Naive thymus-derived CD8-positive, alpha-beta T cell (primary cell): ENCODE results near the gene HNRNPA0. TPM values are rescaled to one million over a fixed set of nuclear protein-coding genes. Genes with fewer than 3 reads are reported as not detected.
A peak's percentile ranks its signal among the peaks of the same experiment; 100 is the strongest.

Source experiments
- ATAC-seq, 2 donors: fragments of 150-1000 bp; cut with Tn5 transposase in 1 of 2; sonication (Bioruptor Pico), chemical (Tn5 transposase) in 1 of 2; 1 replicate in 1 of 2; 2 replicates in 1 of 2; pipeline ENCODE4 v1.10.0; 2021; ENCODE audit warnings: mild to moderate bottlenecking in 2 of 2, moderate library complexity in 2 of 2
- POLR2A ChIA-PET: fragments of 350-600 bp; sonication (Branson Sonifier 250); formaldehyde crosslinking; loops from one replicate; lab custom pipeline; 2021; ENCODE audit warnings: antibody characterized with exemption; lab: Charles Lee
- DNase-seq, 10 donors: peaks; one replicate each; pipeline versions ENCODE4 v3.0.0 to v3.0.0-alpha.2; 2020 to 2022
- H3K27ac Mint-ChIP-seq, 10 donors: one replicate each; pipeline ENCODE4 v1.8.0; 2020 to 2022; ENCODE audit warnings: mild to moderate bottlenecking in 10 of 10, mixed read lengths in 10 of 10, moderate library complexity in 4 of 10, inconsistent platforms in 1 of 10
- H3K27me3 Mint-ChIP-seq, 5 donors: one replicate each; pipeline ENCODE4 v1.8.0; 2021 to 2022; ENCODE audit warnings: mixed read lengths in 5 of 5
- H3K36me3 Mint-ChIP-seq, 3 donors: one replicate each; pipeline ENCODE4 v1.8.0; 2020 to 2022; ENCODE audit warnings: mixed read lengths in 3 of 3, mild to moderate bottlenecking in 2 of 3, inconsistent platforms in 1 of 3
- H3K4me1 Mint-ChIP-seq, 4 donors: one replicate each; pipeline ENCODE4 v1.8.0; 2021 to 2022; ENCODE audit warnings: mixed read lengths in 4 of 4
- H3K4me3 Mint-ChIP-seq, 10 donors: one replicate each; pipeline ENCODE4 v1.8.0; 2020 to 2022; ENCODE audit warnings: mild to moderate bottlenecking in 10 of 10, mixed read lengths in 10 of 10, moderate library complexity in 6 of 10, inconsistent platforms in 1 of 10
- H3K9me3 Mint-ChIP-seq, 9 donors: one replicate each; pipeline ENCODE4 v1.8.0; 2020 to 2022; ENCODE audit warnings: mixed read lengths in 9 of 9, mild to moderate bottlenecking in 3 of 9, inconsistent platforms in 1 of 9, moderate library complexity in 1 of 9
- polyA plus RNA-seq, 3 donors: library from polyadenylated mRNA; unstranded; fragments of 300-500 nt; fragmentation: Illumina TruSeq; gene quantifications; one replicate each; pipeline ENCODE4 v1.2.3, GENCODE V29; 2021
- total RNA-seq, 8 experiments: library from RNA in 2 of 8; stranded (reverse) in 2 of 8; gene quantifications; one replicate each; pipeline ENCODE4 v1.2.3 and lab custom pipeline; 2021 to 2026

HNRNPA0 gene
- total and polyA plus RNA-seq, 5 experiments from 2014 or later: 16.1 to 34.6 (median 17.9) TPM

GRCh38 chr5:137715456-137715855, 38.7 kb downstream of the HNRNPA0 start:
- Mint-ChIP-seq H3K4me3 (no peak overlapping the region), H3K27me3 (no peaks in the 10 kb centered on the region), H3K9me3 (peaks cover 0 to 14% (median 8%) of the 10 kb centered on the region in 9 donors), H3K27ac (peak overlapping the region in 2 of 10 donors; percentile 13 to 54), H3K36me3 (peaks cover 17 to 73% (median 47%) of the 10 kb centered on the region in 3 donors), H3K4me1 (peaks cover 0 to 24% (median 15%) of the 10 kb centered on the region in 4 donors)
- POLR2A ChIA-PET: interaction anchor here (0.9 kb wide), 1 partner anchor 9 kb away, joined by 4 read pairs; no protein-coding TSS in a partner anchor
- no peak for DNase-seq
- no peak for ATAC-seq

- peak overlapping the region in 1 of 10 donors; percentile 72 for H3K27ac Mint-ChIP-seq
- peaks cover 0 to 24% (median 14%) of the 10 kb centered on the region in 4 donors for H3K4me1 Mint-ChIP-seq
- H3K36me3 Mint-ChIP-seq: peaks cover 17 to 68% (median 50%) of the 10 kb centered on the region in 3 donors
- POLR2A ChIA-PET: no interaction called here
- H3K4me3 Mint-ChIP-seq: no peak overlapping the region
- ATAC-seq (no peak), DNase-seq (no peak)
- peaks cover 0 to 14% (median 8%) of the 10 kb centered on the region in 9 donors for H3K9me3 Mint-ChIP-seq
- no peaks in the 10 kb centered on the region for H3K27me3 Mint-ChIP-seq
These were observed 39.2 kb downstream of the HNRNPA0 start for GRCh38 chr5:137714946-137715345.

- ATAC-seq (no peak), DNase-seq (no peak)
- Mint-ChIP-seq H3K36me3 (peaks cover 17 to 67% (median 53%) of the 10 kb centered on the region in 3 donors), H3K4me1 (peaks cover 0 to 25% (median 15%) of the 10 kb centered on the region in 4 donors), H3K9me3 (peaks cover 0 to 14% (median 8%) of the 10 kb centered on the region in 9 donors), H3K27ac (no peak overlapping the region), H3K4me3 (no peak overlapping the region), H3K27me3 (no peaks in the 10 kb centered on the region)
- POLR2A ChIA-PET: no interaction called here
These were observed 39.7 kb downstream of the HNRNPA0 start for GRCh38 chr5:137714494-137714893.

- DNase-seq: no peak
- POLR2A ChIA-PET: interaction anchor here (0.6 to 0.8 kb wide), 2 partner anchors 9 to 10 kb away, joined by 3 to 4 read pairs; no protein-coding TSS in a partner anchor
These were observed 42.0 kb downstream of the HNRNPA0 start for GRCh38 chr5:137712139-137712667.

GRCh38 chr5:137710086-137710485, 44.1 kb downstream of the HNRNPA0 start:
- Mint-ChIP-seq H3K4me1 (peaks cover 0 to 13% (median 8%) of the 10 kb centered on the region in 4 donors), H3K27me3 (no peaks in the 10 kb centered on the region), H3K9me3 (peaks cover 0 to 13% (median 8%) of the 10 kb centered on the region in 9 donors), H3K4me3 (no peak overlapping the region), H3K27ac (no peak overlapping the region), H3K36me3 (peaks cover 35 to 73% (median 68%) of the 10 kb centered on the region in 3 donors)
- DNase-seq (no peak), ATAC-seq (no peak)
- POLR2A ChIA-PET: no interaction called here

More at GRCh38 chr5:137712139-137712667, 42.0 kb downstream of the HNRNPA0 start:
- Mint-ChIP-seq H3K27me3 (no peaks in the 10 kb centered on the region), H3K36me3 (peaks cover 30 to 73% (median 67%) of the 10 kb centered on the region in 3 donors), H3K4me3 (no peak overlapping the region), H3K4me1 (peaks cover 0 to 25% (median 10%) of the 10 kb centered on the region in 4 donors), H3K27ac (no peak overlapping the region), H3K9me3 (peaks cover 0 to 14% (median 8%) of the 10 kb centered on the region in 9 donors)
- no peak for ATAC-seq

GRCh38 chr5:137708796-137709559, 45.2 kb downstream of the HNRNPA0 start:
- peak overlapping the region in 2 of 10 donors; percentile 15 to 35 for H3K27ac Mint-ChIP-seq
- ATAC-seq (no peak), DNase-seq (no peak)
- POLR2A ChIA-PET: interaction anchor here (0.6 kb wide), 1 partner anchor 37 kb away, joined by 3 read pairs; no protein-coding TSS in a partner anchor
- H3K4me1 Mint-ChIP-seq: peaks cover 0 to 8% (median 7%) of the 10 kb centered on the region in 4 donors
- H3K9me3 Mint-ChIP-seq: peaks cover 0 to 8% (median 6%) of the 10 kb centered on the region in 9 donors
- no peak overlapping the region for H3K4me3 Mint-ChIP-seq
- no peaks in the 10 kb centered on the region for H3K27me3 Mint-ChIP-seq
- H3K36me3 Mint-ChIP-seq: peaks cover 28 to 67% (median 62%) of the 10 kb centered on the region in 3 donors

GRCh38 chr5:137708062-137708461, 46.1 kb downstream of the HNRNPA0 start:
- H3K36me3 Mint-ChIP-seq: peaks cover 26 to 68% (median 58%) of the 10 kb centered on the region in 3 donors
- ATAC-seq: no peak

GRCh38 chr5:137706841-137707240, 47.3 kb downstream of the HNRNPA0 start:
- Mint-ChIP-seq H3K4me3 (no peak overlapping the region), H3K27me3 (no peaks in the 10 kb centered on the region), H3K9me3 (no peaks in the 10 kb centered on the region), H3K27ac (no peak overlapping the region), H3K4me1 (peaks cover 0 to 15% (median 7%) of the 10 kb centered on the region in 4 donors), H3K36me3 (peaks cover 28 to 70% (median 60%) of the 10 kb centered on the region in 3 donors)
- ATAC-seq (no peak), DNase-seq (no peak)
- POLR2A ChIA-PET: no interaction called here

More at GRCh38 chr5:137708062-137708461, 46.1 kb downstream of the HNRNPA0 start:
- Mint-ChIP-seq H3K27ac (peak overlapping the region in 1 of 10 donors; percentile 35), H3K4me1 (peaks cover 0 to 10% (median 7%) of the 10 kb centered on the region in 4 donors), H3K9me3 (peaks cover 0 to 4% (median 2%) of the 10 kb centered on the region in 9 donors), H3K4me3 (no peak overlapping the region), H3K27me3 (no peaks in the 10 kb centered on the region)
- POLR2A ChIA-PET: no interaction called here
- no peak for DNase-seq

- peak overlapping the region in 2 of 10 donors; percentile 13 to 69 for H3K27ac Mint-ChIP-seq
- no peak for DNase-seq
- POLR2A ChIA-PET: no interaction called here
- ATAC-seq: no peak
- H3K4me1 Mint-ChIP-seq: peaks cover 0 to 12% (median 3%) of the 10 kb centered on the region in 4 donors
- no peak overlapping the region for H3K4me3 Mint-ChIP-seq
- no peaks in the 10 kb centered on the region for H3K9me3 Mint-ChIP-seq
- peaks cover 30 to 77% (median 57%) of the 10 kb centered on the region in 3 donors for H3K36me3 Mint-ChIP-seq
- H3K27me3 Mint-ChIP-seq: no peaks in the 10 kb centered on the region
These were observed 49.1 kb downstream of the HNRNPA0 start for GRCh38 chr5:137705106-137705505.

- DNase-seq: no peak
- H3K27ac Mint-ChIP-seq: no peak overlapping the region
- POLR2A ChIA-PET: no interaction called here
- H3K27me3 Mint-ChIP-seq: no peaks in the 10 kb centered on the region
- peaks cover 0 to 21% (median 15%) of the 10 kb centered on the region in 4 donors for H3K4me1 Mint-ChIP-seq
- H3K9me3 Mint-ChIP-seq: no peaks in the 10 kb centered on the region
- peaks cover 31 to 67% (median 42%) of the 10 kb centered on the region in 3 donors for H3K36me3 Mint-ChIP-seq
- H3K4me3 Mint-ChIP-seq: no peak overlapping the region
- ATAC-seq: no peak
These were observed 50.6 kb downstream of the HNRNPA0 start for GRCh38 chr5:137703565-137703964.

- no peaks in the 10 kb centered on the region for H3K9me3 Mint-ChIP-seq
- ATAC-seq (no peak), DNase-seq (no peak)
- no peak overlapping the region for H3K4me3 Mint-ChIP-seq
- no peaks in the 10 kb centered on the region for H3K27me3 Mint-ChIP-seq
- POLR2A ChIA-PET: interaction anchor here (8.2 kb wide), 1 partner anchor 38 kb away, joined by 112 read pairs; the partner anchor contains the start of gene KLHL3
- peak overlapping the region in 7 of 10 donors; percentile 2 to 79 (median 33) for H3K27ac Mint-ChIP-seq
- H3K4me1 Mint-ChIP-seq: peaks cover 30 to 50% (median 40%) of the 10 kb centered on the region in 4 donors
- peaks cover 15 to 47% (median 25%) of the 10 kb centered on the region in 3 donors for H3K36me3 Mint-ChIP-seq
These were observed 53.9 kb downstream of the HNRNPA0 start for GRCh38 chr5:137700282-137700680.
